NCI-H1436 treated with DMSO at 0.1 percent for 48 hours (cell line): ENCODE data around the gene DGAT2.
A peak's percentile ranks its signal among the peaks of the same experiment; 100 is the strongest.
"Not testable (repeated sequence)": the region's sequence is repeated elsewhere in the genome, so short reads cannot be mapped to it uniquely, and the experiment has no call there.

Experiments used
- DNase-seq: peaks from one replicate; lab custom pipeline; 2025; lab: John Stamatoyannopoulos, UW

Gene DGAT2

GRCh38 chr11:75768112-75768908, at the start of gene DGAT2:
TSS of gene DGAT2 (plus strand) at chr11:75768778. CDS start at chr11:75768992, 214 bp downstream.
- DNase-seq, result peak; percentile 8

- no peak for DNase-seq
Measured at GRCh38 chr11:75719340-75720239, 49.0 kb upstream of the DGAT2 start.

- DNase-seq, result no peak
Measured at GRCh38 chr11:75720639-75721038, 47.9 kb upstream of the DGAT2 start.

GRCh38 chr11:75721852-75722668, 46.5 kb upstream of the DGAT2 start:
- no peak for DNase-seq

- DNase-seq, result no peak
Measured at GRCh38 chr11:75722669-75723042, 45.9 kb upstream of the DGAT2 start.

GRCh38 chr11:75725547-75726320, 42.8 kb upstream of the DGAT2 start:
- DNase-seq, result no peak

- no peak for DNase-seq
Measured at GRCh38 chr11:75728992-75729391, 39.6 kb upstream of the DGAT2 start.

GRCh38 chr11:75731095-75731494, 37.5 kb upstream of the DGAT2 start:
- no peak for DNase-seq

- no peak for DNase-seq
Measured at GRCh38 chr11:75733071-75733430, 35.5 kb upstream of the DGAT2 start.

GRCh38 chr11:75733431-75734107, 35.0 kb upstream of the DGAT2 start:
- no peak for DNase-seq

GRCh38 chr11:75734491-75735180, 33.9 kb upstream of the DGAT2 start:
- DNase-seq, result no peak

GRCh38 chr11:75735181-75735845, 33.3 kb upstream of the DGAT2 start:
- no peak for DNase-seq

- DNase-seq, result no peak
Measured at GRCh38 chr11:75737314-75737713, 31.3 kb upstream of the DGAT2 start.

GRCh38 chr11:75740681-75741080, 27.9 kb upstream of the DGAT2 start:
- no peak for DNase-seq

- DNase-seq, result not testable (repeated sequence)
Measured at GRCh38 chr11:75743159-75743558, 25.4 kb upstream of the DGAT2 start.

- no peak for DNase-seq
Measured at GRCh38 chr11:75743711-75744563, 24.6 kb upstream of the DGAT2 start.

GRCh38 chr11:75745807-75746206, 22.8 kb upstream of the DGAT2 start:
- DNase-seq, result no peak

GRCh38 chr11:75748729-75749273, 19.8 kb upstream of the DGAT2 start:
- DNase-seq, result not testable (repeated sequence)
